ENCODE measurements around the gene XXYLT1. TPM values are rescaled to one million over a fixed set of nuclear protein-coding genes. Genes with fewer than 3 reads are reported as not detected.

The XXYLT1 gene
- total and polyA plus RNA-seq, 3 experiments from 2014 or later, result 7.9 to 10.5 (median 8.3) TPM

- no peak for DNase-seq
- Histone ChIP-seq H3K4me3 (ENCODE audit: low read length) (no peak overlapping the region), H3K27ac (ENCODE audit: low read depth, low read length) (peak overlapping the region; percentile 71), H3K9me3 (ENCODE audit: low read length) (no peaks in the 10 kb centered on the region), H3K4me1 (ENCODE audit: insufficient read depth, low read length) (no peaks in the 10 kb centered on the region), H3K36me3 (ENCODE audit: insufficient read depth, low read length) (no peaks in the 10 kb centered on the region), H3K27me3 (ENCODE audit: insufficient read depth, low read length, poor library complexity, severe bottlenecking) (no peaks in the 10 kb centered on the region)
- H3K4me1 Mint-ChIP-seq, result peaks cover 24 to 46% (median 29%) of the 10 kb centered on the region in 3 donors
- no peak overlapping the region for H3K27ac Mint-ChIP-seq
- no peaks in the 10 kb centered on the region for H3K27me3 Mint-ChIP-seq
- CTCF ChIA-PET, result no interaction called here
- H3K36me3 Mint-ChIP-seq, result peaks cover 3 to 10% (median 10%) of the 10 kb centered on the region in 3 donors
- H3K9me3 Mint-ChIP-seq, result no peaks in the 10 kb centered on the region
- H3K4me3 Mint-ChIP-seq, result no peak overlapping the region
- POLR2A ChIA-PET, result no interaction called here
These were observed 90.4 kb downstream of the XXYLT1 start for GRCh38 chr3:195180490-195181112.

GRCh38 chr3:195179776-195180489 lies 91.0 kb downstream of the XXYLT1 start:
- Histone ChIP-seq H3K27ac (ENCODE audit: low read depth, low read length) (peak overlapping the region; percentile 71), H3K27me3 (ENCODE audit: insufficient read depth, low read length, poor library complexity, severe bottlenecking) (no peaks in the 10 kb centered on the region), H3K9me3 (ENCODE audit: low read length) (no peaks in the 10 kb centered on the region), H3K4me1 (ENCODE audit: insufficient read depth, low read length) (no peaks in the 10 kb centered on the region), H3K36me3 (ENCODE audit: insufficient read depth, low read length) (no peaks in the 10 kb centered on the region), H3K4me3 (ENCODE audit: low read length) (no peak overlapping the region)
- ChIA-PET CTCF (no interaction called here), POLR2A (no interaction called here)
- no peak for DNase-seq
- Mint-ChIP-seq H3K27me3 (no peaks in the 10 kb centered on the region), H3K9me3 (no peaks in the 10 kb centered on the region), H3K4me1 (peaks cover 17 to 39% (median 25%) of the 10 kb centered on the region in 3 donors), H3K36me3 (peaks cover 9 to 14% (median 14%) of the 10 kb centered on the region in 3 donors), H3K4me3 (peak overlapping the region in 1 of 7 donors; percentile 70), H3K27ac (no peak overlapping the region)

GRCh38 chr3:195178124-195178910 lies 92.6 kb downstream of the XXYLT1 start:
- H3K4me3 Mint-ChIP-seq, result no peak overlapping the region
- CTCF ChIA-PET, result interaction anchor here (1.2 kb wide), 1 partner anchor 10 kb away, joined by 3 read pairs; no protein-coding TSS in a partner anchor
- H3K9me3 Mint-ChIP-seq, result no peaks in the 10 kb centered on the region

DNA sequence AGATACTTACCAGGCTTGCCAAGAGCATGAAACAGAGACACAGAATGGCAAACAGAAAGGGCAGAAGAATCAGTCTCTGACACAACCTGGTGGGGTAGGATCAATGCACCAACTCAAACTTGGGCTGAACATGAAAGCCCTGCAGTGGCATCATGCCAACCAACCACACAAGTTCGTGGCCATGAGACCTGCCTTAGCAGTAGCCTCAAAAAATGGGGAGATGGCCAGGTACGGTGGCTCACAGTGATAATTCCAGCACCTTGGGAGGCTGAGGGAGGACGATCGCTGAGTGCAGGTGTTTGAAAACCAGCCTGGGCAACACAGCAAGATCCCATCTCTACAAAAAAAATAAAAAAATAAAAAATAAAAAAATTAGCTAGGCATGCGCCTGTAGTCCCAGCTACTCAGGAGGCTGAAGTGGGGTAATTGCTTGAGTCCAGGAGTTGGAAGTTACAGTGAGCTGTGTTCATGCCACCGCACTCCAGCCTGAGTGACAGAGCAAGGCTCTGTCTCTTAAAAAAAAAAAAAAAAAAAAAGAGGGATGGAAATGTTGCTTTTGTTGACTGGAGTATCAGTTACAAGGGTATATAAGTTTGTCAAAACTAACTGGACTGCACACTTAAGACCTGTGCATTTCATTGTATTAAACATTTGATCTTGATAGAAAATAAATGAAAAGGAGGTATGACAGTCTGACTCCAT lies 93.4 kb downstream of the XXYLT1 start:
- no peaks in the 10 kb centered on the region for H3K9me3 Mint-ChIP-seq
- CTCF ChIA-PET, result interaction anchor here (1.2 kb wide), 1 partner anchor 10 kb away, joined by 3 read pairs; no protein-coding TSS in a partner anchor
- peak overlapping the region in 1 of 8 donors; percentile 36 for H3K27ac Mint-ChIP-seq
- H3K4me3 Mint-ChIP-seq, result no peak overlapping the region
- H3K4me1 Mint-ChIP-seq, result peaks cover 0 to 15% (median 10%) of the 10 kb centered on the region in 3 donors
- Histone ChIP-seq H3K36me3 (ENCODE audit: insufficient read depth, low read length) (no peaks in the 10 kb centered on the region), H3K4me3 (ENCODE audit: low read length) (no peak overlapping the region), H3K27me3 (ENCODE audit: insufficient read depth, low read length, poor library complexity, severe bottlenecking) (no peaks in the 10 kb centered on the region), H3K27ac (ENCODE audit: low read depth, low read length) (peak overlapping the region; percentile 71), H3K9me3 (ENCODE audit: low read length) (no peaks in the 10 kb centered on the region), H3K4me1 (ENCODE audit: insufficient read depth, low read length) (no peaks in the 10 kb centered on the region)
- DNase-seq, result no peak
- POLR2A ChIA-PET, result no interaction called here
- H3K27me3 Mint-ChIP-seq, result no peaks in the 10 kb centered on the region
- H3K36me3 Mint-ChIP-seq, result peaks cover 10 to 16% (median 10%) of the 10 kb centered on the region in 3 donors

More at GRCh38 chr3:195178124-195178910, 92.6 kb downstream of the XXYLT1 start:
- no peak overlapping the region for H3K27ac Mint-ChIP-seq
- Histone ChIP-seq H3K36me3 (ENCODE audit: insufficient read depth, low read length) (no peaks in the 10 kb centered on the region), H3K27me3 (ENCODE audit: insufficient read depth, low read length, poor library complexity, severe bottlenecking) (no peaks in the 10 kb centered on the region), H3K4me1 (ENCODE audit: insufficient read depth, low read length) (no peaks in the 10 kb centered on the region), H3K27ac (ENCODE audit: low read depth, low read length) (peak overlapping the region; percentile 71), H3K9me3 (ENCODE audit: low read length) (no peaks in the 10 kb centered on the region), H3K4me3 (ENCODE audit: low read length) (no peak overlapping the region)
- no peak for DNase-seq
- POLR2A ChIA-PET, result no interaction called here
- peaks cover 10 to 16% (median 10%) of the 10 kb centered on the region in 3 donors for H3K36me3 Mint-ChIP-seq
- H3K27me3 Mint-ChIP-seq, result no peaks in the 10 kb centered on the region
- peaks cover 7 to 23% (median 17%) of the 10 kb centered on the region in 3 donors for H3K4me1 Mint-ChIP-seq

GRCh38 chr3:195176776-195177175 lies 94.2 kb downstream of the XXYLT1 start:
- Histone ChIP-seq H3K27ac (ENCODE audit: low read depth, low read length) (no peak overlapping the region), H3K27me3 (ENCODE audit: insufficient read depth, low read length, poor library complexity, severe bottlenecking) (no peaks in the 10 kb centered on the region), H3K4me3 (ENCODE audit: low read length) (no peak overlapping the region), H3K4me1 (ENCODE audit: insufficient read depth, low read length) (no peaks in the 10 kb centered on the region), H3K36me3 (ENCODE audit: insufficient read depth, low read length) (no peaks in the 10 kb centered on the region), H3K9me3 (ENCODE audit: low read length) (no peaks in the 10 kb centered on the region)
- Mint-ChIP-seq H3K27ac (no peak overlapping the region), H3K9me3 (no peaks in the 10 kb centered on the region), H3K36me3 (peaks cover 10 to 16% (median 10%) of the 10 kb centered on the region in 3 donors), H3K27me3 (no peaks in the 10 kb centered on the region), H3K4me1 (peaks cover 0 to 7% (median 4%) of the 10 kb centered on the region in 3 donors), H3K4me3 (no peak overlapping the region)
- ChIA-PET CTCF (no interaction called here), POLR2A (no interaction called here)
- DNase-seq, result no peak

DNA sequence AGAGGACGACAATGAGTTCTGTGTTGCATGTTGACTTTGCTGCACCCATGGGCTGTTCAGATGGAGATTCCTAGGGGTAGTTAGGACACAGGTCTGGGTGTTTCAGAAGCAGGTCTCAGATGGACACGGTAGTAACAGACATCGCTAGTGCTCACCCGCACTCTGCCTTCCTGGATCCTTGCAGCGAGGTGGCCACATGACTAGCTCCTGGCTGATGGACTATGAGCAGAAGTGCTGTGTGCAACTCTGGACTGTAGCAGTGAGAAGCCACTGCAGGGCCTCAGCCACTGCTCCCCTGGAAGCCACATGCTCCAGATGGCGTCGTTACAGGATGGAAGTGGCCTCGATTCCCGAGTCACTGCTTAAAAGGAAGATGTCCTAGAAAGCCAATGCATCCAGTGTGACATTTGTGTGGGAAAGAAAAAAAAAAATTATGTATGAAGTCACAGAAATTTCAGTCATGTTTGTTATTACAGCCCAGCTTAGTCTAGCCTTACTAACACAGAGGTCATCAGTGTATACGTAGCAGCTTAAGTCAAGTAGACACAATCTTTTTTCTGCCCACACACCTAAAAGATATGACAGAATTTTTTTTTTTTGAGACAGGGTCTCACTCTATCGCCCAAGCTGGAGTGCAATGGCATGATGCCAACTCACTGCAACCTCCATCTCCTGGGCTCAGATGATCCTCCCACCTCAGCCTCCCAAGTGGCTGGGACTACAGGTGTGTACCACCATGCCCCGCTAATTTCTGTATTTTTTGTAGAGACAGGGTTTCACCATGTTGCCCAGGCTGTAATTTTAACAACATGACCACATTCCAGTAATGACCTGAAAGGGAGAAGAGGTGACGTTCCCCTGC lies 95.3 kb downstream of the XXYLT1 start:
- no peaks in the 10 kb centered on the region for H3K36me3 ChIP-seq (ENCODE audit: insufficient read depth, low read length)
- Mint-ChIP-seq H3K9me3 (no peaks in the 10 kb centered on the region), H3K27me3 (no peaks in the 10 kb centered on the region), H3K4me1 (peaks cover 0 to 5% (median 3%) of the 10 kb centered on the region in 3 donors), H3K36me3 (peaks cover 10 to 16% (median 10%) of the 10 kb centered on the region in 3 donors), H3K4me3 (no peak overlapping the region), H3K27ac (no peak overlapping the region)
- H3K4me1 ChIP-seq (ENCODE audit: insufficient read depth, low read length), result no peaks in the 10 kb centered on the region
- ChIA-PET POLR2A (no interaction called here), CTCF (no interaction called here)
- no peaks in the 10 kb centered on the region for H3K9me3 ChIP-seq (ENCODE audit: low read length)
- no peak overlapping the region for H3K4me3 ChIP-seq (ENCODE audit: low read length)
- DNase-seq, result no peak
- no peak overlapping the region for H3K27ac ChIP-seq (ENCODE audit: low read depth, low read length)
- H3K27me3 ChIP-seq (ENCODE audit: insufficient read depth, low read length, poor library complexity, severe bottlenecking), result no peaks in the 10 kb centered on the region

GRCh38 chr3:195175076-195175475 lies 95.9 kb downstream of the XXYLT1 start:
- CTCF ChIA-PET, result no interaction called here
- H3K27ac Mint-ChIP-seq, result no peak overlapping the region

More at GRCh38 chr3:195175076-195175475, 95.9 kb downstream of the XXYLT1 start:
- Mint-ChIP-seq H3K36me3 (peaks cover 10 to 14% (median 10%) of the 10 kb centered on the region in 3 donors), H3K9me3 (no peaks in the 10 kb centered on the region), H3K4me3 (no peak overlapping the region), H3K4me1 (peaks cover 0 to 5% (median 3%) of the 10 kb centered on the region in 3 donors), H3K27me3 (no peaks in the 10 kb centered on the region)
- Histone ChIP-seq H3K4me3 (ENCODE audit: low read length) (no peak overlapping the region), H3K9me3 (ENCODE audit: low read length) (no peaks in the 10 kb centered on the region), H3K4me1 (ENCODE audit: insufficient read depth, low read length) (no peaks in the 10 kb centered on the region), H3K27me3 (ENCODE audit: insufficient read depth, low read length, poor library complexity, severe bottlenecking) (no peaks in the 10 kb centered on the region), H3K36me3 (ENCODE audit: insufficient read depth, low read length) (no peaks in the 10 kb centered on the region), H3K27ac (ENCODE audit: low read depth, low read length) (no peak overlapping the region)
- DNase-seq, result no peak
- POLR2A ChIA-PET, result interaction anchor here (0.6 kb wide), 1 partner anchor 387 kb away, joined by 3 read pairs; no protein-coding TSS in a partner anchor
